Fibroblast of the conjunctiva (primary cell): Measurements from ENCODE around the gene AUTS2.

Experiments
- DNase-seq: peaks from one replicate; pipeline ENCODE4 v3.0.0-alpha.2; 2010; ENCODE audit warnings: low read depth

AUTS2 gene

DNA sequence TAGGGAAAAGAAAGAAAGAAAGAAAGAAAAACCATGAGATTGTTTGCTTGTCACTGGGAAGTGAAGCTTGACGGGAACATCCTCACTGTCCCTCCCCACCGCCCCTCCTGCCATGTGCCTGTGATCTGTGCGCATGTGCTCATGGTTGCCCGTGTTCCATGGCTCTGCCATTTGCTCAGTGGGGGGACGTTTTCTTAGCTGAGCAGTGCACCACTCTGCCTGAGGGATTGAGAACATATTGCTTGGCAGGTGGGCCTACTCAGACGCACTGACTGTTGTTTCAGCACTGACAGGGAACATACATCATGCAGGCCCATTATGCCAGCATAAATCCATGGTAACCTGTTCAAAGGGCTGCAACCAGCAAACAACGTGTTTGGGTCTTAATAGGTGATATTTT is 785.7 kb downstream of the AUTS2 start:
- DNase-seq: no peak

DNA sequence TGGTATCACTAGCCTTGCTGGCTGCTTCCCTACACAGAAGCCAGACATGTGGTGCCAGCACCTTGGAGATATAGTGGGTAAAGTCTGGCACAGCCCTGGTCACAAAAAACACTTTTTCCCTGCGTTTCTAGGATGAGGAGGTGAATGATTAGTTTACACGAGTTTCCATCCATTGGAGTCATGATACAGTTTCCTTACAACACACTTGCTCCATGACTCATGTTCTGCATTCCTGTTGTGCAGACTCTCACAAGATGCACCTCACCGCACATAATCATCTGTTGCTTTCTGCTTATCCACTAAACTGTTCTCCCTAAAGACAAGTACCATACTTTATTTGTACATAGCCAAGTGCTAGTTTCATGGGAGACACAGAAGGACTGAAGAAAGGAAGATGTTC is 786.6 kb downstream of the AUTS2 start:
- DNase-seq: peak; percentile 29

DNA sequence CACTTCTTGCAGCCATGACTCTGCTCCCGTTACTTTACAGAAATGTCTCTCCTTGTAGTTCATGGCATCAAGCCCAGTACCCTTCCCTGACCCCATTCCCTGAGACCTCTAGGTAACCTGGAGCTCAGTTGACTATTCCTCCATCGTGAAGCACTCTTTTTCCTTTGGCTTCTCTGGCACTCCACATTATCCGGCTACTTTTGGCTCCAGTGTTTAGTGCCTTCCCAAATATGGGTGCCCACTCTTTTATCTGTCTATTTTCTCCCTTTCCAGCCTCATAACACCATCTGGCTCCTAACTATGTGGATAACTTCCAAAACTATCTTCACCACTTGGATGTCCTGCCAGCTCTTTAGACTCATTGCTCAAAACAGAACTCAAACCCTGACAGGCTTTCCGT is 788.9 kb downstream of the AUTS2 start:
- DNase-seq: no peak

DNA sequence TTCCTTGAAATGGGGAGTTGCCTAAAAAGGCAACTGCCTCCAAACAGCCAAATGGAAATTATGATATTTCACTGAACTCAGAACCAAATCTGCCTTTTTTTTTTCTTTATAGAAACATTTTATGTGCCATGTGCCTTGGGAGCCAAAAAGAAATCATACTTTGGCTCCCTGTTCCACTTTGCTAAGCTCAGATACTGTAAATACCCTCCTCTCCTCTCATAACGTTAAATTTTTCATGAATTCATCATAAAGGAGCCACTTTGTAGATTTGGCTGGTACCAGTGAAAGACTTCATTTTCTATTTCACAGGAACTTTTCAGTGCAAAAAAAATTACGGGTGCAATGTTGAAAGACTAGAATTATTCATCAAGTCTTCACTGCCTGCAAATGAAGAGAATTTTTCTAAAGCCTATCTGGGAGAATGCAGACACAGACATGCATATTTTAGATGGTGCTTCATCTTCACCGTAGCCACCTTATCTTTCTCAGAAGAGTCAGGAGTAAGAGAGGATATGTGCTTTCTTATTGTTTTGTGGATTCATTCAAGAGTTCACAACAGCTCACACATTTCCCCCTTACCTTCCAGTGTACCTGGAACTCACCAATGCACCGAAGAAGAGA is 791.4 kb downstream of the AUTS2 start:
- no peak for DNase-seq

DNA sequence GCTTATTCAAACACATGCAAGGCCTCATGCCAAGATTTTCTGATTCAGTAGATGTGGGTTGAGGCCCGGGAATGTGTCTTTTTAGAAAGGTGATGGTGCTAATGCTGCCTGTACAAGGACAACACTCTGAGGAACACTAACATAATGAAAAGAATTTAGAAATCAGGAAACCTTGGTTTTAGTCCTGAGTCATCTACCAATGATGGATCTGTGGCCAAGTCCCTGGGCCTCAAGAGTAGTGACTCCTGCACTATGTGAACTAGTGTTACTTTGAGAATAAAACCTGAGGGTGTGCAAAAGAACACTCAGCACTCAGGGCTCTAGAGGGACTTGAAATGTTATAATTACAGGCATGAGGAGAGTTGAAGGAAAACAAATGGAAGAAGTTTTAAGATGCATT is 792.0 kb downstream of the AUTS2 start:
- DNase-seq: no peak

DNA sequence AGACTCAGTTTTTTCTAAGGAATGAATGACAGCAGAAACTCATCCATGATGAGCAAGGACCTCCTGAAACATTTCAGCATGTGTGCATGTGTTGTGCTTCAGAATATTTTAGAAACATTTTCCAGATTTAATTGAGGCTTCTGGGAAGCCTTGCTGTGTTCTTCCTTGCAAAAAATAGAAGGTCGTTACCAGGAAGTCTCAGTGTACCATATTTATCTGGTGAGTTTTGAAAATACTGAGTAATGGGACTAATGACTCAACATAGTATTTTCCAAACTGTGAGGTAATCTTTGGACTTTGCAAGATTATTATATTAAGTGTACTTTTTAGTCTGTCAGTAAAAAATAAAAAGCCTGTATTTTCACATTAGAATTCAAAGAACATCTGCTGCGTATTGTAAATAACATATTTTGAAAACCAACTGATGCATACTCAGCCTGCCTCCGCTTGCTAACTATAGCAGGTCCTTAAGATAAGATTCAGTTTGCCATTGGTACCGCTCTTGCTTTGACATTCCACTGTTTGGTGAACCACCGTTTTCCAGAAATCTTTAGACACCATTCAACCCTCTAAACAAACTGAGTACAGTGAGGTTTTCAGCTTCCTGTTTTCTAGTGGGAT is 794.1 kb downstream of the AUTS2 start:
- DNase-seq: peak; percentile 63

DNA sequence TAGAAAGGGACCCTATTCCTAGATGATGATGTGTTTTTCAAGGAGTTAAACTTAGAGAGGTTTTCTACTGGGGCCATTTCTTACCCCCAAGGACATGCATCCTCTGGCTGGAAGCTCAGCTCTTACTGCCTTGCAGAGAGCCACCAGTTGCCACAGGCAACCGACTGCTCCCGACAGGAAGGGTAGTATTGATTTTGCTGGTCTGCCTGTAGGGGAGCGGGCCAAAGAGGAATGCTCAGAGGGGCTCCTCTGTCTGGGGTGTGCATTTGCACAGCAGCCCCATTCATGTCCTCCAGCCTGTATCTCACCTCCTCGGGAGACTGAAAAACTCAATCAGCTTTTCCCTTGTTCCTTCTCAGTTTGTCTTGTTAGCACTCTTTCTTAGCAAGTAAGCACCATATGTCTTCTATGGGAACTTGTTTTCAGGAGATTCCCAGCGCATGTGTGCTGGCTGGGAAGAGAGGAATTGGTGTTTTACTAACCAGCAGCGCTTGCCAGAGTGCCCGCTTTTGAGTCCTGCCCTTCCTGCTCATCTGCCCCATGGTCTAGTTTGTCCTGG is 794.7 kb downstream of the AUTS2 start:
- DNase-seq: no peak

DNA sequence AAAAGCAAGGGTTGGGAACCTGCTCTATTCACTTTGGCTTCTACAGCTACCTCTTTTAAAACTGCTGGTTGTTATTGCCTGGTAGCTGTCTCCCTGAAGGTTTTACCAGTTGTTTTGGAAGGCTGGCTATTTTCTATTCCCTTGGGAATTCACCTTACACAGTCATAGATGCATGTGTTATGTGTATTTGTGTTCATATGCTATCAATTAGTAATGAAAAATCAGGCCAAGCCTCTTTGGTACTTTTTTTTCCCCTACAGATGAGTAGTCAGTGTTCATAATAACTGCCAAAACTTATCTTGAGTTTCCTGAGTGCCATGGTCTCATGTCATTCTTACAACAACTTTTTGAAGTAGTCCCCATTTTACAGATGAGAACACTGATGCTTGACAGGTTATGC is 795.7 kb downstream of the AUTS2 start:
- DNase-seq: peak; percentile 28

DNA sequence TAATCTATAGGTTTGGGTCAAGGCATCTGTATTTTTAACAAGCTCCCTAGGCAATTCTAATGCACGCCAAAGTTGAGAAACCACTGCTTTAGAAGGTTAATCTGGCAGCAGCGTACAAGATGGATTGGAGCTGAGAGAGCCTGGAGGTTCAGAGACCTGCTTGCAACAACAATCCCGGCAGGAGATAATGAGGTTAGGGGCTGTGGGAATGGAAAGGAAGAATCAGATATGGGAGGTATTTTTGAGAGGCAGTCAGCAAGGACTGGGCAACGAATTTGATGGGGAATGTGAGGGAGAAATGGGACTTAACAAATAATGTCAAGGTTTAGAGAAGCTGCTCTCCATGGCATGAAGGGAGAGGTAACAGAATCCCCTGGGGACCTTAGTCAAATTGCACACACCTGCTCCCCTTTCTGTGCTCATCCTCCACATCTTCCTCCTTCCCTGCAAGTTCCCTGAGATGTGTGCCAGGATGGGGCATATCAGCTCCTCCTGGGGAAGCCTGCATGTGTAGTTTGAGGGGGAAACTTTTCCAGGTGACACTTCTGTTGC is 802.6 kb downstream of the AUTS2 start:
- DNase-seq: no peak

DNA sequence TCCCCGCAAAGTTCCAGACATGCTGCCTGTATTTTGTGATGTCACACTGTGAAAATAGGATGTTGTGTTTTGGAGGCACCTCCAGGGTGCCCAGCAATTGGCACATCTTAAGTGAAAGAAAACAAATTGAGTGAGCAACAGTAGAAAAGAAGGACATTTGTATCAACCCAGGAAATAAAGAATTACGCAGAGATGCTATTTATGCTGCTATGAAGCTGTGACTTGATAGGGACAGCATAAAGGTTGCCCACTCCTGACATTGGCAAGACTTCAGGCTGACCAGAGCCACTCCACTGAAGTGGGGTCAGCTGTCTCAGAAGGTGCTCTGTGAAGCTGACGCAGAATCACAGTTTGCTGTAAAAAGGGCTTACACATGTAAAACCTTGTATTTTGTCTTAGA is 803.8 kb downstream of the AUTS2 start:
- no peak for DNase-seq

DNA sequence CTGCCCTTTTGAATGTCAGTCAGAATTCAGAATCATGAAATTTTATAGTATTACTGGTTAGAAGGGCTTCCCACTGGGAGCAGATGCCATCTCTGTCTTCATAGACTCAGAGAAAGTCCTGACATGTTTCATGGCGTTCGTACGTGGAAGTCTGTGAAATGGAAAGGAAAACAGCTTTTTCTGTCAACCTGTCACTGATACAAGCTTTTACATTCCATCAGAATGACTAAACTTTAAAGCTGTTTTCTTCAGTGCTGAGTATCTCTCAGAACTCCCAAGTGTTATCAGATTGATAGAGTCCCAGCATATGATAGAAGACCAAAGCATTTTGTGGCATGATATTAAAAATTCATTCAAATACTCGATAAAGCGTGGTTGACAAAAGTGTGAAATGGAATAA is 807.0 kb downstream of the AUTS2 start:
- DNase-seq: no peak

DNA sequence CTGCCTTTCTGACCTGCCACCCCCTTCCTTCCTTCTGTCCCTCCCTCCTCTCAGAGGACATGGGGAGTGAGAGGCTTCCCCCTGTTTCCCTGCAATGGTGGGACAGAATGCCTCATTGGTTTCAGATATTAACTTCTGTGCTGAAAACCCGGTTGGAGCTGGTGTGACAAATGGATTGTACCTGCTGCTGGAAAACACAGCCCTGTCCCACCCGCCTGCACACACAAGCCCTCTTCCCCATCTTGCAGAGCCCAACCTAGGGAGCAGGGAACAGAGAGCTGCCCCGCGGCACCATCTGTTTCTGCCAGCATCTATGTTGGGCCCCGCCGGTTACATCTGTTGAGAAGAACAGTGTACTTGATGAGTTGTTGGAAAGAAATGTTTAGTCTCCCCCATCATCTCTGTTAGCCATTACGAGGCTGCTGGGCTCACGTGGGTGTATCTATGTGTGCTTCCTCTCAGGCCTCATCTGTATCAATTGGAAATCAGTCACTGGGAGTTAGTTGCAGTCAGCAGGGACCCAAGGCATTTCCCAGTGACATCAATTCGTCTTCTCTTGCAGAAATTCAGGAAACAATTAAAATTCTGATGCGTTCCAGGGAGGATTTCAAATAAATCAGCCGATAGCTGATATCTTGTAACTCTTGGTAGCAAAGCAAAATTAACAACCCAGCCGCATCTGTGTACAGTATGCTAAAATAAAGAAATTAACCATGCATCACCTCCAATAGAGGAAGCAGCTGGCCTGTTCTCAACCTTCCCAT is 808.1 kb downstream of the AUTS2 start:
- DNase-seq: no peak

DNA sequence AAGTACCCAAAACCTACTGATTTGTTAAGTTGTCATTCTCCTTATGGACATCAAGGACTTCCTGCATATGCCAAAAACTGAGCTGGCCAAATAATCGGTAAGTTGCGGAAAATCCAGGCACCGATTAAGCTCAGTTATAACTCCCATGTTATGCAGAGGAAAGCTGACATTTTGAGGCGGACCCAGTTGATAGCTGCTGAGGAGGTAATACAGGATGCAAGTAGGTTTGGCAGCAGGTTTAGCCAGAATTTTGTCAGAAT is 808.6 kb downstream of the AUTS2 start:
- no peak for DNase-seq

DNA sequence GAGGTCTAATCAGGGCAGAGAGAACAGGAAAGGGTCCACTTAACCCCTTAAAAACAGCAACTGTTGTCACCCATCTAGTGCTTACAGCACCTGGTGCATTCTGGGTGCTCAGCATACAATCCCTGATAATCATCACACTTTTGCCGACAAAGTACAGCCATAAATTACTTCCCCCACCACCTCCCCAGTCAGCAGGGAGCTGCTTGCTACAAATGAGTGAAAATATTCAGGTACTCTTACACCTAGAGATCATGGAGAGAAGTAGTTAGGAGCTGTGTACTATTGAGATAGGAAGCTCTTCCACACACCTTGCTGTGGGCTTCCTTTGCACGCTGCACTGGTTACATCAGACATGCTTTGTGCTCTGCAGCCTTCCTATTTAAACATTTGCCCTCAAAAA is 810.2 kb downstream of the AUTS2 start:
- no peak for DNase-seq

DNA sequence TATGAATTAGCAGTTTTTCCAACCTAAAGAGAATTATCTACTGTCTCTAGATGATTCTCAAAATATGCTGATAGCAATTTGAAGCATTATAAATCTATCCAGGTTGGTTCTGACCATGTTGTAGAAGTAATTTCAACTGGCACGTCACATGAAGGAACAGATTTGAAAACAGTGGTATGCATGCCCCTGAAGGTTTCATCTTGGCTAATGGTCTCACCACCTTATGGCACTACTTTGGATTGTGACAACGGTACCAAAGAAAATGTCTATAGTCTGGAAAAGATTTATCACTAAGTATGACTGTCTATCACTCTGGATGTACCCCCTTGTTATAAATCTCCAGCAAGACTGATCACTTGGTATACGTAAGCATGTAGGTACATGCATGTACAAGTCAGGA is 810.6 kb downstream of the AUTS2 start:
- DNase-seq: no peak

DNA sequence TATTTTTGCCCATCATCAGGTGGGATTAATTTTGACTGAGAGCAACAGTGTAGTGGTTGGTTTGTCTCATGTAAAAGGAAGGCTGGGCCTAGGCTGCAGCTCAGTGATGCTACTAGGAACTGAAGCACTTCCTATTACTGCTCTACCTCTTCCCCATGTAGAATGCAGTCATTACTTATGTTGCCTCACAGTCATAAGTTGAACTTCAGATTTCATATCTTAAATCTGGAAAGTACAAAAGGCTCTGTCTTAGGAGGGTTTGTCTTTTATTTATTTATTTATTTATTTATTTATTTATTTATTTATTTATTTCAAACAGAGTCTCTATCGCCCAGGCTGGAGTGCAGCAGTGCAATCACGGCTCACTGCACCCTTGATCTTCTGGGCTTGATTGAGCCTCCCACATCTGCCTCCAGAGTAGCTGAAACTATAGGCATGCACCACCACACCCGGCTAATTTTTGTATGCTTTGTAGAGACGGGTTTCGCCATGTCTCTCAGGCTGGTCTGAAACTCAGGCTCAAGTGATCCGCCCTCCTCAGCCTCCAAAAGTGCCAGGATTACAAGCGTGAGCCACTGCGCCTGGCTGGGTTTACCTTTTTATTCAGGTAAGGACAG is 812.0 kb downstream of the AUTS2 start:
- DNase-seq: no peak

DNA sequence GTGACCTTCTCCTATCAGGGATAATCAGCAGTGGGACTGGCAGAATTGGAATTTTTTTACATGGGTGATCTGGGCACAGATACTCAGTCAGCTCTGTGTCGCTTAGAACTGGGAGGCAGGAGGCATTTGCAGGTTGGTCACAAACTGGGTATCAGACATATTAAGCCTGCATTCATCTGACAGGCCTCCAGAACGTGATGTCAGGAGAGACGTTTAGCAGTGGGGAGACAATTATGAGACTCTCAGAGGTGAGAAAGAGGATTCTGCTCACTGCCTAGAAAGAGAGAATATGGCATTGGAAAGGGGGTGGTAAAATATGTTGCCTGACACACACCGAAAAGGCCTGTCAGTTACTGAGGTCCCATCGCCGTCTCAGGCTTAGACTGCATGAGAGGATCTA is 816.1 kb downstream of the AUTS2 start:
- no peak for DNase-seq

DNA sequence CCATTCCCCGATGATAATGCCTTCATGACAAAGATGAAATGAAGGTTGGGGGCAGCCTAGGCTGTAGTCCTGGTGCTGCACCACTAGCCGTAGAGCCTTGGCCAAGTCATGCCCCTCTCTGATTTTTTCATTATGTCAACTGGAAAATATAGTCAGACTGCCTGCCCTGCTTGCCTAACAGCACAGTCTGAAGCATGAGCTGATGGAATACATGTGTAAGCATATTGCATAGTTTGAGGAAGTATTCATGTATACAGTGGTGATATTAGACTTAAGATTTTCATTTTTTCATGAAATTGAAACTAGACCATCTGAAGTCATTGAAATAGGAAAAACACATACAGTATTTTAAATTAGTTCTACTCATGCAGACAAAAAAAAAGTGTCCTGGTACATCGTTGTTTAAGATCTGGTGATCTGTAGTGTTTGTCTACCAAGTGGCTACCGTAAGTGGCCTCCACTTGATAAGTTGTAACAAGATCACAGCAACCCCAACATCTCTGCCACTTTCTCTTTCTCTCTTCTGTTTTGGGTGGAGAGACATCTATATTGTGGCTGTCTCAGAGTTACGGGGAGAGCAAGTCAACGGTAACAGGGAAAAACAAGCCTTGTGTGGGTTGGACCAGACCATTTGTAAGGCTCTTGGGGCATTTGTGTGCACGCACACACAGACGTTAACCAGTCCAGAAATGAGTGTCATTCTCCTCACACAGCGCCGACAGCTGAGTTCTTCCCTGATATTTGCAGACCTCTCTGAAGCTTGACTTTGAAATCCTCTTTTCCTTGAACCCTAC is 817.1 kb downstream of the AUTS2 start:
- DNase-seq: no peak

DNA sequence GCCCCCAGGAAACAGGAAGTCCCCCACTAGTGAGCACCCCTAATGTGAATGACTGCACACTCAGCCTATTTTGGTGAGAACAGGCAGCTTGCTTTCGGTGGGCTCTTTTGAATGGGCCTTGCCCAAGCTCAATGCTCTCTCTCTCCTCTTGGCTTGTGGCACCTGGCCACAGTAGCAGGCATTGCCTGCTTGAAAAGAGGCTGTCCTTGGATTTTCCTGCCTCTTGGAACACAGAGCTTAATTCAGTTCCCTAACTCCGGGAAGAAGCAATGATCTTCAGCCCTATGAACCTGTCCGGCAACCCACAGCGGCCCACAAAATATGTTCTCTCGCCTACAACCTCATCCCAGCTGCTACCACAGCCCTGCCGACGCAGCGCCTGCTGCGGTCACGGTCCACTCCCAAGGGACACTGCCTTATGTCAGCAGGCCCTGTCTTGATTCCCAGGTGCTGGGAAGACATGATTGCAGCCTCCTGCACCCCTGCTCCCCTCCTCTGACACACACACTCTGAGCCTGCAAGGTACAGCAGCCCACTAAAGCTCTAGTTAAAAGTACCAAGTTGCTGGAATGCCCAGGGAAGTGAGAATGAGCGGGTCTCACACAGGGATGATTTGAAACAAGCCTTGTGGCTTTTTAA is 818.2 kb downstream of the AUTS2 start:
- DNase-seq: no peak

DNA sequence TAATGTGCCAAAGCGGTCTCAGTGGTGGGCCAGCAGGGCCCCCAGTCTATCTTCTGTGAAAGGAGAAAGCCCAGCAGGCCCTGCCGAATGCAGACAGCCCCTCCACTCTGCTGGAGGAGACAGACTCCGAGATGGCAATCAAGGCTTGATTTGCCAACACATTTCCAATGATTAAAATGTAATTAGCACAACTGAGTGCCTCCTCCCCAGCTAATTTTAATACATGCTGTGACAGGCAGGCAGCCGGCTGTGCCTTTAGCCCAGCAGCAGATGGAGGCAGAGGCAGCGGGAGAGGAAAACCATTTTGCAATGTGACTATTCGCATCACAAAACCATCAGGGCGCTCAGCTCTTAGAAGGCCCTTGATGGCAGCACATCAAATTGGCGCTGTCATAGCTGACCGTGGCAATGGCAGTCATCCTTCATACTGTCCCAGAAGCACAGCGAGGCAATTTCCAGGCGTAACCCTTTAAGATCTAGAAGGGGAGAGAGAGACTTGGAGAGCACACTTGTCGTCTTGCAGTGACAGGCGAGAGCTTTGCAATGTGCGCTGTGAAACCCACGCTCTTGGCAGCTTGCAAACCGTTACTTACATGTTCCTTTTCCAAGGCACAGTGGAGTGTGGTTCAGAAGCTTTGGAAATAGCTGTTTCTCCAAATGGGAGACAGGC is 818.8 kb downstream of the AUTS2 start:
- no peak for DNase-seq
